Measurements from ENCODE around the gene PAGR1. TPM values are rescaled to one million over a fixed set of nuclear protein-coding genes. Genes with fewer than 3 reads are reported as not detected.

PAGR1 gene
- total RNA-seq, 1 donor from 2014 or later: 47.6 TPM

DNA sequence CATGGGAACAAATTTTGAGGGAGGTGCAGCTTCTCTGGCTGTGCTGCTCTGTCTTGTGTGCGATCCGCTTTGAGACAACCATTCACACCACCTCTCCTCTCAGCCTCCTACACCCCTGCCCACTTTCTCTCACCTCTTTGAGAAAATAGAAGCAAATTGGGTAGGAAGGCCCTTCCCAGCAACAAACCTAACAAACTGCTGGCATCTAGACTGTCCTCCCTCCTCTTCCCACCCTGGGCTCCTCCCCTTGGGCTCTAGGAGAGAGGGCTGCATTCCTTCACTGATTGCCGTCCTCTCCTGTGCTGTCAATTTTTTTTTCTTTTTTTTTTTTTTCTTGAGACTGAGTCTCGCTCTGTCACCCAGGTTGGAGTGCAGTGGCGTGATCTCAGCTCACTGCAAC, 33.6 kb downstream of the PAGR1 start:
- Mint-ChIP-seq H3K36me3 (ENCODE audit: low read depth) (no peaks in the 10 kb centered on the region), H3K4me3 (no peak overlapping the region), H3K9me3 (no peaks in the 10 kb centered on the region), H3K4me1 (no peaks in the 10 kb centered on the region), H3K27me3 (ENCODE audit: low read depth) (no peaks in the 10 kb centered on the region), H3K27ac (ENCODE audit: unreplicated experiment) (no peak overlapping the region)
- TF ChIP-seq, protein P1, sequence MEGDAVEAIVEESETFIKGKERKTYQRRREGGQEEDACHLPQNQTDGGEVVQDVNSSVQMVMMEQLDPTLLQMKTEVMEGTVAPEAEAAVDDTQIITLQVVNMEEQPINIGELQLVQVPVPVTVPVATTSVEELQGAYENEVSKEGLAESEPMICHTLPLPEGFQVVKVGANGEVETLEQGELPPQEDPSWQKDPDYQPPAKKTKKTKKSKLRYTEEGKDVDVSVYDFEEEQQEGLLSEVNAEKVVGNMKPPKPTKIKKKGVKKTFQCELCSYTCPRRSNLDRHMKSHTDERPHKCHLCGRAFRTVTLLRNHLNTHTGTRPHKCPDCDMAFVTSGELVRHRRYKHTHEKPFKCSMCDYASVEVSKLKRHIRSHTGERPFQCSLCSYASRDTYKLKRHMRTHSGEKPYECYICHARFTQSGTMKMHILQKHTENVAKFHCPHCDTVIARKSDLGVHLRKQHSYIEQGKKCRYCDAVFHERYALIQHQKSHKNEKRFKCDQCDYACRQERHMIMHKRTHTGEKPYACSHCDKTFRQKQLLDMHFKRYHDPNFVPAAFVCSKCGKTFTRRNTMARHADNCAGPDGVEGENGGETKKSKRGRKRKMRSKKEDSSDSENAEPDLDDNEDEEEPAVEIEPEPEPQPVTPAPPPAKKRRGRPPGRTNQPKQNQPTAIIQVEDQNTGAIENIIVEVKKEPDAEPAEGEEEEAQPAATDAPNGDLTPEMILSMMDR (conservative IDR thresholded peaks at IDR 0.05): no peak
- no peak for DNase-seq (ENCODE audit: low read depth, low spot score)

GRCh38 chr16:29850998-29851397, 35.0 kb downstream of the PAGR1 start:
- TF ChIP-seq, protein P1 (conservative IDR thresholded peaks at IDR 0.05): no peak
- Mint-ChIP-seq H3K27ac (ENCODE audit: unreplicated experiment) (no peak overlapping the region), H3K4me3 (no peak overlapping the region), H3K9me3 (no peaks in the 10 kb centered on the region), H3K27me3 (ENCODE audit: low read depth) (no peaks in the 10 kb centered on the region), H3K36me3 (ENCODE audit: low read depth) (no peaks in the 10 kb centered on the region), H3K4me1 (no peaks in the 10 kb centered on the region)
- no peak for DNase-seq (ENCODE audit: low read depth, low spot score)

GRCh38 chr16:29852654-29853053, 36.7 kb downstream of the PAGR1 start:
- Mint-ChIP-seq H3K9me3 (no peaks in the 10 kb centered on the region), H3K4me1 (no peaks in the 10 kb centered on the region), H3K4me3 (no peak overlapping the region), H3K27ac (ENCODE audit: unreplicated experiment) (no peak overlapping the region), H3K27me3 (ENCODE audit: low read depth) (no peaks in the 10 kb centered on the region), H3K36me3 (ENCODE audit: low read depth) (no peaks in the 10 kb centered on the region)
- TF ChIP-seq, protein P1 (conservative IDR thresholded peaks at IDR 0.05): no peak
- no peak for DNase-seq (ENCODE audit: low read depth, low spot score)

DNA sequence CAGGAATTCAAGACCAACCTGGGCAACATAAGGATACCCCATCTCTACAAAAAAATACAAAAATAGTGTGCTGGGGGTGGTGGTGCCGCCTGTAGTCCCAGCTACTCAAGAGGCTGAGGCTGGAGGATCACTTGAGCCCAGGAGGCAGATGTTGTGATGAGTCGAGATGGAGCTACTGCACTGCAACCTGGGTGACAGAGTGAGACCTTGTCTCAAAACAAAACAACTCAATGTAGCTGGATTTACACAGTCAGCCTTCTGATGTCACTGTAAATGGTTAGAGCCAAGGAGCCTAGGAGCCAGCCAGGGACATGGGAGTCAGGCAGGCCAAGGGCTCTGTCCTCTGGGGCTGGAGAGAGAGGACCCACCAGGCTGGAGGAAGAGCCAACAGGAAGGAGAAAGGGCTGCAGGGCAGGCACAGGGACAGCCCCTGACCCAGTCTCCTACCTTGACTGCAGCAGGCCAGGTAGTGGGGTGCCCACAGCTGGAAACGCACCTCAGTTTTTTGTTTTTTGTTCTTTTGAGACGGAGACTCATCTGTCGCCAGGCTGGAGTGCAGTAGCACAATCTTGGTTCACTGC, 38.7 kb downstream of the PAGR1 start:
- Mint-ChIP-seq H3K9me3 (no peaks in the 10 kb centered on the region), H3K27me3 (ENCODE audit: low read depth) (no peaks in the 10 kb centered on the region), H3K4me1 (no peaks in the 10 kb centered on the region), H3K4me3 (no peak overlapping the region), H3K27ac (ENCODE audit: unreplicated experiment) (no peak overlapping the region), H3K36me3 (ENCODE audit: low read depth) (no peaks in the 10 kb centered on the region)
- TF ChIP-seq, protein P1 (conservative IDR thresholded peaks at IDR 0.05): no peak
- no peak for DNase-seq (ENCODE audit: low read depth, low spot score)

GRCh38 chr16:29857133-29857760, 41.3 kb downstream of the PAGR1 start:
- Mint-ChIP-seq H3K27ac (ENCODE audit: unreplicated experiment) (no peak overlapping the region), H3K4me3 (peak overlapping the region; percentile 52), H3K36me3 (ENCODE audit: low read depth) (no peaks in the 10 kb centered on the region), H3K9me3 (no peaks in the 10 kb centered on the region), H3K27me3 (ENCODE audit: low read depth) (no peaks in the 10 kb centered on the region), H3K4me1 (peaks cover 9% of the 10 kb centered on the region)
- TF ChIP-seq, protein P1 (conservative IDR thresholded peaks at IDR 0.05): no peak
- DNase-seq (ENCODE audit: low read depth, low spot score): no peak

Measured in neural crest cell (in vitro differentiated cells).